Activated B cell treated with CpG ODN at 0.5 μM for 24 hours (primary cell): Measurements from ENCODE around the gene PRICKLE3. TPM values are rescaled to one million over a fixed set of nuclear protein-coding genes. Genes with fewer than 3 reads are reported as not detected.

Experiments
- ATAC-seq: fragments of 200-7000 bp; cut with Tn5 transposase; one replicate; pipeline ENCODE4 v1.10.0; 2021; ENCODE audit warnings: low read depth, mild to moderate bottlenecking, moderate library complexity
- CTCF ChIA-PET: fragments of 350-600 bp; sonication (Branson Sonifier 250); formaldehyde crosslinking; loops from one replicate; lab custom pipeline; 2021; ENCODE audit warnings: antibody characterized with exemption; lab: Charles Lee
- POLR2A ChIA-PET: fragments of 350-600 bp; sonication (Branson Sonifier 250); formaldehyde crosslinking; loops from one replicate; lab custom pipeline; 2021; ENCODE audit warnings: antibody characterized with exemption; lab: Charles Lee
- DNase-seq: peaks from one replicate; pipeline ENCODE4 v3.0.0; 2022
- H3K27ac Mint-ChIP-seq: one replicate; pipeline ENCODE4 v1.8.0; 2020; ENCODE audit warnings: mixed read lengths
- H3K27me3 Mint-ChIP-seq: one replicate; pipeline ENCODE4 v1.8.0; 2021; ENCODE audit warnings: mixed read lengths
- H3K36me3 Mint-ChIP-seq: one replicate; pipeline ENCODE4 v1.8.0; 2021; ENCODE audit warnings: low read depth, mixed read lengths
- H3K4me1 Mint-ChIP-seq: one replicate; pipeline ENCODE4 v1.8.0; 2021; ENCODE audit warnings: mixed read lengths
- H3K4me3 Mint-ChIP-seq: one replicate; pipeline ENCODE4 v1.8.0; 2020; ENCODE audit warnings: mild to moderate bottlenecking, mixed read lengths
- H3K9me3 Mint-ChIP-seq: one replicate; pipeline ENCODE4 v1.8.0; 2020; ENCODE audit warnings: mixed read lengths
- intact Hi-C: fragments of 100-400 bp; cut with micrococcal nuclease; formaldehyde crosslinking; loops from one replicate; pipeline ENCODE4 v1.15.1; 2024
- total RNA-seq: library from RNA; stranded (reverse); gene quantifications from 2 replicates; pipeline ENCODE4 v1.2.3, GENCODE V29; 2022
- TF ChIP-seq, protein P1 (sequence below): fragments of 200-600 bp; IDR thresholded peaks from one replicate; pipeline ENCODE4 v1.8.0; 2022; ENCODE audit warnings: antibody characterized with exemption, mild to moderate bottlenecking

The PRICKLE3 gene
- total RNA-seq, 1 donor from 2014 or later = 11.8 TPM

- no peak for DNase-seq
- TF ChIP-seq, protein P1, sequence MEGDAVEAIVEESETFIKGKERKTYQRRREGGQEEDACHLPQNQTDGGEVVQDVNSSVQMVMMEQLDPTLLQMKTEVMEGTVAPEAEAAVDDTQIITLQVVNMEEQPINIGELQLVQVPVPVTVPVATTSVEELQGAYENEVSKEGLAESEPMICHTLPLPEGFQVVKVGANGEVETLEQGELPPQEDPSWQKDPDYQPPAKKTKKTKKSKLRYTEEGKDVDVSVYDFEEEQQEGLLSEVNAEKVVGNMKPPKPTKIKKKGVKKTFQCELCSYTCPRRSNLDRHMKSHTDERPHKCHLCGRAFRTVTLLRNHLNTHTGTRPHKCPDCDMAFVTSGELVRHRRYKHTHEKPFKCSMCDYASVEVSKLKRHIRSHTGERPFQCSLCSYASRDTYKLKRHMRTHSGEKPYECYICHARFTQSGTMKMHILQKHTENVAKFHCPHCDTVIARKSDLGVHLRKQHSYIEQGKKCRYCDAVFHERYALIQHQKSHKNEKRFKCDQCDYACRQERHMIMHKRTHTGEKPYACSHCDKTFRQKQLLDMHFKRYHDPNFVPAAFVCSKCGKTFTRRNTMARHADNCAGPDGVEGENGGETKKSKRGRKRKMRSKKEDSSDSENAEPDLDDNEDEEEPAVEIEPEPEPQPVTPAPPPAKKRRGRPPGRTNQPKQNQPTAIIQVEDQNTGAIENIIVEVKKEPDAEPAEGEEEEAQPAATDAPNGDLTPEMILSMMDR = no peak
- Mint-ChIP-seq H3K27ac (no peak overlapping the region), H3K4me1 (peaks cover 19% of the 10 kb centered on the region), H3K36me3 (peaks cover 55% of the 10 kb centered on the region), H3K27me3 (no peaks in the 10 kb centered on the region), H3K9me3 (no peaks in the 10 kb centered on the region), H3K4me3 (no peak overlapping the region)
- no peak for ATAC-seq
- CTCF ChIA-PET = no interaction called here
- intact Hi-C loops = no loop called here
- POLR2A ChIA-PET = interaction anchor here (0.5 to 1.6 kb wide), 2 partner anchors 8 to 13 kb away, joined by 4 to 6 read pairs; partner anchors contain the start of gene PLP2
These were observed 6.8 kb downstream of the PRICKLE3 start for GRCh38 chrX:49179358-49179757.

DNA sequence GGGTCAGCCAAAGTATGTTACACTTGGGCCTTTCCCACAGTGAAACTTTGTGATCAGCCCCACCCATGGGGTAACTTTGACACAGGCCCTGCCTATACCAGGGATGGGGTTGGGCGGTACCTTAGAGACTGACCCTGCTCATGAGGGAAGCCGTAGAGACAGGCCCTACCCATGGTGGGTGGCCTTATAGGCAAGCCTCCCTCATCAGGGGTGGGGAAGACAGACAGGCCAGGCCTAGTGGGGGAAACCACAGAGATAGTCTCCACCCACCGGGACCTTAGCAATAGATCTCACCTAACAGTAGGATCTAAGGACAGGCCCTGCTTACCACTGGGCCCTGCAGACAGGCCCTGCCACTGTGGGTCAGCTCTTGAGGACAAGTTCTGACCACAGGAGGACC, 7.6 kb downstream of the PRICKLE3 start:
- H3K36me3 Mint-ChIP-seq = peaks cover 59% of the 10 kb centered on the region
- ChIA-PET POLR2A (no interaction called here), CTCF (no interaction called here)
- intact Hi-C loops = no loop called here
- DNase-seq (no peak), ATAC-seq (no peak)
- TF ChIP-seq, protein P1 = no peak
- no peak overlapping the region for H3K4me3 Mint-ChIP-seq
- no peaks in the 10 kb centered on the region for H3K9me3 Mint-ChIP-seq
- no peaks in the 10 kb centered on the region for H3K27me3 Mint-ChIP-seq
- H3K27ac Mint-ChIP-seq = no peak overlapping the region
- peaks cover 14% of the 10 kb centered on the region for H3K4me1 Mint-ChIP-seq

- CTCF ChIA-PET = no interaction called here
- Mint-ChIP-seq H3K4me1 (peaks cover 20% of the 10 kb centered on the region), H3K4me3 (no peak overlapping the region), H3K36me3 (peaks cover 58% of the 10 kb centered on the region), H3K9me3 (no peaks in the 10 kb centered on the region), H3K27ac (no peak overlapping the region), H3K27me3 (no peaks in the 10 kb centered on the region)
- ATAC-seq = no peak
- intact Hi-C loops = no loop called here
- TF ChIP-seq, protein P1 = no peak
- POLR2A ChIA-PET = no interaction called here
- no peak for DNase-seq
These were observed 8.2 kb downstream of the PRICKLE3 start for GRCh38 chrX:49177873-49178480.

DNA sequence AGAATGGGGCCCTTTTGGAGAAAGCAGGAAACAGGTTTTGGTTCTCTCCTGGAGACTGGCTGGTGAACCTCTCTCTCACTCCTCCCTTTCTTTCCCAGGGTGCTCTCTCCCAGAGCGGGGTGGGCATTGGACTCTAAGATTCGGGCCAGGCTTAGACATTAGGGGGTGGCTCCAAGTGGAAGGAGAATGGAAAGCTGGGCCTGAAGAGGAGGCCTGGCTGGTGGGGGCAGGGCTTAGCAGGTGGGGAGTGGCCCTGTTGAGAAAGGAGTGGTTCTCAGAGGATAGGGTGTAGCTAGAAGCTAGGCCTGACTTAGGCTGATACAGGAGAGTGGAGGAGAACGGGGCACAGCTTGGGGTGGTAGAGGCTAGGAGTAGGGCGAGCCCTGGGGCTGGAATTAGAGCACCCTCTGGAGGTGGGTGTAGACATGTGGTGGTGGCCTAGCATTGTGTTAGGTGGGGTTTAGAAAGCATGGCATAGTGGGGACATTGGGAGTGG, 8.8 kb downstream of the PRICKLE3 start:
- peaks cover 24% of the 10 kb centered on the region for H3K4me1 Mint-ChIP-seq
- no peak for DNase-seq
- peaks cover 58% of the 10 kb centered on the region for H3K36me3 Mint-ChIP-seq
- H3K27ac Mint-ChIP-seq = peak overlapping the region; percentile 30
- H3K27me3 Mint-ChIP-seq = no peaks in the 10 kb centered on the region
- intact Hi-C loops = no loop called here
- CTCF ChIA-PET = no interaction called here
- ATAC-seq = no peak
- no peak overlapping the region for H3K4me3 Mint-ChIP-seq
- POLR2A ChIA-PET = interaction anchor here (0.8 to 1.1 kb wide), 2 partner anchors 10 to 11 kb away, joined by 3 to 4 read pairs; no protein-coding TSS in a partner anchor
- TF ChIP-seq, protein P1 = no peak
- no peaks in the 10 kb centered on the region for H3K9me3 Mint-ChIP-seq

- intact Hi-C loops = no loop called here
- ATAC-seq = no peak
- no peak overlapping the region for H3K4me3 Mint-ChIP-seq
These were observed 9.5 kb downstream of the PRICKLE3 start for GRCh38 chrX:49176421-49177326.

More at GRCh38 chrX:49176421-49177326, 9.5 kb downstream of the PRICKLE3 start:
- Mint-ChIP-seq H3K36me3 (peaks cover 55% of the 10 kb centered on the region), H3K27me3 (no peaks in the 10 kb centered on the region), H3K9me3 (no peaks in the 10 kb centered on the region), H3K4me1 (peaks cover 24% of the 10 kb centered on the region), H3K27ac (peak overlapping the region; percentile 72)
- ChIA-PET POLR2A (interaction anchor here (0.8 to 1.1 kb wide), 2 partner anchors 9 to 11 kb away, joined by 3 to 4 read pairs; no protein-coding TSS in a partner anchor), CTCF (no interaction called here)
- TF ChIP-seq, protein P1 = no peak
- no peak for DNase-seq
